NCI-H187 treated with DMSO at 0.1 percent for 48 hours (cell line): ENCODE data around the gene BABAM2.
"Not testable (repeated sequence)": the region's sequence is repeated elsewhere in the genome, so short reads cannot be mapped to it uniquely, and the experiment has no call there.

Source experiments
- DNase-seq: peaks from one replicate; lab custom pipeline; 2025; lab: John Stamatoyannopoulos, UW

BABAM2 gene

GRCh38 chr2:28250006-28250405 is 359.5 kb downstream of the BABAM2 start:
- no peak for DNase-seq

GRCh38 chr2:28251337-28251736 is 360.8 kb downstream of the BABAM2 start:
- no peak for DNase-seq

- no peak for DNase-seq
These were observed 361.8 kb downstream of the BABAM2 start for GRCh38 chr2:28252311-28252710.

- DNase-seq: no peak
These were observed 363.0 kb downstream of the BABAM2 start for GRCh38 chr2:28253543-28253942.

- not testable (repeated sequence) for DNase-seq
These were observed 364.7 kb downstream of the BABAM2 start for GRCh38 chr2:28255231-28255630.

- no peak for DNase-seq
These were observed 366.7 kb downstream of the BABAM2 start for GRCh38 chr2:28257182-28257581.

- not testable (repeated sequence) for DNase-seq
These were observed 368.7 kb downstream of the BABAM2 start for GRCh38 chr2:28259226-28259625.

- no peak for DNase-seq
These were observed 373.2 kb downstream of the BABAM2 start for GRCh38 chr2:28263690-28264089.

GRCh38 chr2:28267282-28267681 is 376.8 kb downstream of the BABAM2 start:
- DNase-seq: no peak

GRCh38 chr2:28268386-28268785 is 377.9 kb downstream of the BABAM2 start:
- DNase-seq: no peak

- no peak for DNase-seq
These were observed 378.7 kb downstream of the BABAM2 start for GRCh38 chr2:28269019-28269784.

GRCh38 chr2:28270456-28271152 is 380.1 kb downstream of the BABAM2 start:
- DNase-seq: no peak

- no peak for DNase-seq
These were observed 380.8 kb downstream of the BABAM2 start for GRCh38 chr2:28271231-28271918.

GRCh38 chr2:28271919-28272250 is 381.4 kb downstream of the BABAM2 start:
- no peak for DNase-seq

- DNase-seq: no peak
These were observed 383.2 kb downstream of the BABAM2 start for GRCh38 chr2:28273751-28274150.

GRCh38 chr2:28274911-28275685 is 384.6 kb downstream of the BABAM2 start:
- no peak for DNase-seq

- no peak for DNase-seq
These were observed 385.6 kb downstream of the BABAM2 start for GRCh38 chr2:28276076-28276618.

GRCh38 chr2:28276807-28277206 is 386.3 kb downstream of the BABAM2 start:
- DNase-seq: no peak

GRCh38 chr2:28277466-28277865 is 386.9 kb downstream of the BABAM2 start:
- peak; percentile 95 for DNase-seq

- DNase-seq: no peak
These were observed 388.8 kb downstream of the BABAM2 start for GRCh38 chr2:28279371-28279770.

GRCh38 chr2:28280619-28281018 is 390.1 kb downstream of the BABAM2 start:
- DNase-seq: no peak

- no peak for DNase-seq
These were observed 391.2 kb downstream of the BABAM2 start for GRCh38 chr2:28281739-28282138.
